Neural progenitor cell (in vitro differentiated cells): ENCODE measurements around the gene HNRNPA2B1.

Experiments used
- CTCF ChIP-seq: fragments of 200-600 bp; sonication (generic); IDR thresholded peaks from 2 replicates; pipeline ENCODE4 v1.5.1; 2017; ENCODE audit warnings: antibody characterized with exemption, mild to moderate bottlenecking
- EZH2 ChIP-seq: fragments of 200-600 bp; sonication (generic); IDR thresholded peaks from 2 replicates; pipeline ENCODE4 v1.6.1; 2017; ENCODE audit warnings: antibody characterized with exemption, mild to moderate bottlenecking, moderate library complexity

GRCh38 chr7:26213807-26214515 is 13.4 kb upstream of the HNRNPA2B1 start:
- no peak for TF ChIP-seq EZH2
- TF ChIP-seq CTCF: no peak
